Heart left ventricle (tissue), 16 donors: ENCODE measurements around the gene PPP1R1C. TPM values are rescaled to one million over a fixed set of nuclear protein-coding genes. Genes with fewer than 3 reads are reported as not detected.

Experiments
- ATAC-seq, 4 donors: fragments of 200-7000 bp; cut with Tn5 transposase; one replicate each; pipeline ENCODE4 v1.9.1; 2020 to 2022; ENCODE audit warnings: moderate library complexity in 4 of 4, mild to moderate bottlenecking in 3 of 4, moderate number of reproducible peaks in 1 of 4
- DNase-seq, 5 donors: peaks; one replicate each; pipeline ENCODE4 v3.0.0-alpha.2; 2020
- H3K27ac ChIP-seq, 12 donors: fragments of 200-600 bp; sonication (generic) in 4 of 12; one replicate each; pipeline versions ENCODE4 v1.5.0 to v1.8.0; 2016 to 2022; ENCODE audit warnings: mild to moderate bottlenecking in 2 of 12
- H3K27me3 ChIP-seq, 9 donors: fragments of 200-600 bp; sonication (generic) in 2 of 9; one replicate each; pipeline versions ENCODE4 v1.5.1 to v1.8.0; 2016 to 2022; ENCODE audit warnings: mild to moderate bottlenecking in 3 of 9
- H3K36me3 ChIP-seq, 9 donors: fragments of 200-600 bp; sonication (generic) in 2 of 9; one replicate each; pipeline versions ENCODE4 v1.5.0 to v1.8.0; 2018 to 2022; ENCODE audit warnings: mild to moderate bottlenecking in 2 of 9
- H3K4me1 ChIP-seq, 12 donors: fragments of 200-600 bp; sonication (generic) in 4 of 12; one replicate each; pipeline versions ENCODE4 v1.5.0 to v1.8.0; 2016 to 2022; ENCODE audit warnings: mild to moderate bottlenecking in 3 of 12
- H3K4me3 ChIP-seq, 12 donors: fragments of 200-600 bp; sonication (generic) in 4 of 12; one replicate each; pipeline versions ENCODE4 v1.5.0 to v1.8.0; 2017 to 2022; ENCODE audit warnings: mild to moderate bottlenecking in 9 of 12, moderate library complexity in 4 of 12
- H3K9me3 ChIP-seq, 12 donors: fragments of 200-600 bp; sonication (generic) in 4 of 12; one replicate each; pipeline versions ENCODE4 v1.5.0 to v1.8.0; 2016 to 2022; ENCODE audit warnings: mild to moderate bottlenecking in 1 of 12
- POLR2A ChIP-seq, 2 donors: fragments of 450-650 bp; IDR thresholded peaks; one replicate each; pipeline ENCODE4 v1.6.1; 2017; ENCODE audit warnings: antibody characterized with exemption in 2 of 2, mild to moderate bottlenecking in 2 of 2, moderate library complexity in 2 of 2
- WGBS, 4 donors: extraction: QIAGEN DNeasy Blood & Tissue Kit in 2 of 4; methylation state at CpG; one replicate each; pipeline versions ENCODE4 v1.1.5 to v1.1.7; 2013 to 2018; 5-methylcytosine and 5-hydroxymethylcytosine counted together
- intact Hi-C, 10 donors: fragments of 100-400 bp; cut with DNase I; formaldehyde crosslinking; loops; one replicate each; pipeline versions ENCODE4 v1.11.1 to v1.14.2; 2022
- polyA plus RNA-seq, 2 donors: library from polyadenylated mRNA; stranded (reverse); fragments of 200-250 nt; gene quantifications; one replicate each; pipeline ENCODE4 v1.2.3, GENCODE V29; 2013
- total RNA-seq, 9 donors: library from RNA; depleted of rRNA in 2 of 9; stranded (reverse); fragments of >200 nt in 2 of 9; fragmentation: NEBNext Ultra II Directional in 3 of 9; extraction: Animal tissue kit (Norgen Biotek cat#: 25700) in 3 of 9; gene quantifications; one replicate each; pipeline versions ENCODE4 v1.1.0 to v1.2.4, GENCODE V29; 2016 to 2023
- TF ChIP-seq, protein P1 (sequence below), 12 donors: fragments of 200-600 bp; sonication (generic) in 4 of 12; IDR thresholded peaks; one replicate each; pipeline versions ENCODE4 v1.5.0 to v1.8.0; 2018 to 2022; ENCODE audit warnings: antibody characterized with exemption in 12 of 12, mild to moderate bottlenecking in 5 of 12
- donor health status: ischemic (EF 13 %, LVEDD 7.1; RV severe dilation, severe dysfunction).
- donor health status: healthy with polysubstance abuse.
- donor health status: DM: no; HTN: yes; CAD: no.
- donor health status: DM: no; HTN: no; CAD: no.
- donor health status: ischemic (EF 25% LVEDD 6.9; RV normal size, moderate dysfunction).
- donor health status: ischemic (EF 25% LVEDD 5.7; RV mildly dilated, moderate dysfunction).
- donor health status: healthy.
- donor health status: DM: yes; HTN: yes; CAD: no.
- donor health status: ischemic (EF 35%, LVEDD 5.7; RV mildly dilated, moderate dysfunction).
- donor health status: nonischemic (EF 11% LVEDD 7.7; RV severe dilation, severe dysfunction).
- donor health status: DM: yes; HTN: yes; CAD: no.
- donor health status: PGD.
- donor health status: ischemic (EF 29% LVEDD 5.4; RV normal size, mild dysfunction).
- donor health status: nonischemic (EF 23%, LVEDD 6.1; RV moderate dilation, normal function).

Gene PPP1R1C
- total and polyA plus RNA-seq, 11 donors, result 2.9 to 44.5 (median 21.0) TPM

DNA sequence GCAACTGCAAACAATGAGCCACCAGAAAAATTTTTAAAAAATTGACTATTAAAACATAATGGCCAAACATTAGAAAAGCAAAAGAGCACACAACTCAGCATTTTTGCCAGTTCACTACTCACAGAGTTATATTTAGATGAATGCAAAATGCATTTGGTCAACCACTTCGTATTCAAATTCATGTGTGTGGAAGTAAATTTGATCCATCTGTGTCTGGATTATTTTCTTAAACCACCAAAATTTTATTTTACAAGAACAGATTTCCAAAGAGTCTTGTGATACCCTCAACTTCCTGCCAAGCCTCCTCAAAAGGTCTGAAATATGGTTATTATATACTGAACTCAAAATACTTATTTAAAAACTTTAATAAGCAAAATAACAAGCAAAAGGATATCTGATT, 57.4 kb downstream of the PPP1R1C start:
- 49 to 66% (median 56%) methylated on average over 1 of the region's 1 CpG for whole genome bisulfite sequencing, 4 donors
- DNase-seq (no peak), ATAC-seq (no peak)
- Histone ChIP-seq H3K9me3 (no peaks in the 10 kb centered on the region), H3K27me3 (no peaks in the 10 kb centered on the region), H3K36me3 (no peaks in the 10 kb centered on the region), H3K27ac (no peak overlapping the region), H3K4me1 (peaks cover 0 to 25% (median 5%) of the 10 kb centered on the region in 12 donors), H3K4me3 (no peak overlapping the region)
- TF ChIP-seq, protein P1, sequence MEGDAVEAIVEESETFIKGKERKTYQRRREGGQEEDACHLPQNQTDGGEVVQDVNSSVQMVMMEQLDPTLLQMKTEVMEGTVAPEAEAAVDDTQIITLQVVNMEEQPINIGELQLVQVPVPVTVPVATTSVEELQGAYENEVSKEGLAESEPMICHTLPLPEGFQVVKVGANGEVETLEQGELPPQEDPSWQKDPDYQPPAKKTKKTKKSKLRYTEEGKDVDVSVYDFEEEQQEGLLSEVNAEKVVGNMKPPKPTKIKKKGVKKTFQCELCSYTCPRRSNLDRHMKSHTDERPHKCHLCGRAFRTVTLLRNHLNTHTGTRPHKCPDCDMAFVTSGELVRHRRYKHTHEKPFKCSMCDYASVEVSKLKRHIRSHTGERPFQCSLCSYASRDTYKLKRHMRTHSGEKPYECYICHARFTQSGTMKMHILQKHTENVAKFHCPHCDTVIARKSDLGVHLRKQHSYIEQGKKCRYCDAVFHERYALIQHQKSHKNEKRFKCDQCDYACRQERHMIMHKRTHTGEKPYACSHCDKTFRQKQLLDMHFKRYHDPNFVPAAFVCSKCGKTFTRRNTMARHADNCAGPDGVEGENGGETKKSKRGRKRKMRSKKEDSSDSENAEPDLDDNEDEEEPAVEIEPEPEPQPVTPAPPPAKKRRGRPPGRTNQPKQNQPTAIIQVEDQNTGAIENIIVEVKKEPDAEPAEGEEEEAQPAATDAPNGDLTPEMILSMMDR (IDR thresholded peaks at IDR 0.05), result no peak
- no peak for TF ChIP-seq POLR2A (IDR thresholded peaks at IDR 0.05)
- intact Hi-C loops, result no loop called here

- intact Hi-C loops, result no loop called here
- Histone ChIP-seq H3K36me3 (no peaks in the 10 kb centered on the region), H3K9me3 (no peaks in the 10 kb centered on the region), H3K4me3 (no peak overlapping the region), H3K4me1 (peaks cover 0 to 23% (median 4%) of the 10 kb centered on the region in 12 donors), H3K27ac (no peak overlapping the region), H3K27me3 (no peaks in the 10 kb centered on the region)
- no peak for TF ChIP-seq POLR2A (IDR thresholded peaks at IDR 0.05)
- TF ChIP-seq, protein P1 (IDR thresholded peaks at IDR 0.05), result no peak
- WGBS, 4 donors, result 85 to 95% (median 90%) methylated on average over 4 of the region's 4 CpGs
- DNase-seq, result no peak
- ATAC-seq, result no peak
Measured at GRCh38 chr2:182043861-182044260, 58.2 kb downstream of the PPP1R1C start.

- no peak for ATAC-seq
- TF ChIP-seq, protein P1 (IDR thresholded peaks at IDR 0.05), result no peak
- no peak for TF ChIP-seq POLR2A (IDR thresholded peaks at IDR 0.05)
- Histone ChIP-seq H3K27me3 (no peaks in the 10 kb centered on the region), H3K36me3 (no peaks in the 10 kb centered on the region), H3K9me3 (no peaks in the 10 kb centered on the region), H3K4me3 (no peak overlapping the region), H3K4me1 (peaks cover 0 to 34% (median 21%) of the 10 kb centered on the region in 12 donors), H3K27ac (peak overlapping the region in 1 of 12 donors; percentile 18)
- intact Hi-C loops, result no loop called here
- no peak for DNase-seq
Measured at GRCh38 chr2:182047544-182047943, 61.9 kb downstream of the PPP1R1C start.

GRCh38 chr2:182048088-182048487, 62.4 kb downstream of the PPP1R1C start:
- peaks cover 0 to 34% (median 20%) of the 10 kb centered on the region in 12 donors for H3K4me1 ChIP-seq

More at GRCh38 chr2:182048088-182048487, 62.4 kb downstream of the PPP1R1C start:
- DNase-seq, result no peak
- Histone ChIP-seq H3K4me3 (no peak overlapping the region), H3K27ac (peak overlapping the region in 3 of 12 donors; percentile 6 to 18 (median 9)), H3K27me3 (no peaks in the 10 kb centered on the region), H3K9me3 (no peaks in the 10 kb centered on the region), H3K36me3 (no peaks in the 10 kb centered on the region)
- intact Hi-C loops, result no loop called here
- TF ChIP-seq, protein P1 (IDR thresholded peaks at IDR 0.05), result no peak
- TF ChIP-seq POLR2A (IDR thresholded peaks at IDR 0.05), result no peak
- 58 to 80% (median 70%) methylated on average over 2 of the region's 2 CpGs for whole genome bisulfite sequencing, 4 donors
- ATAC-seq, result no peak
